H7 (cell line): ENCODE results near the gene MICA. TPM values are rescaled to one million over a fixed set of nuclear protein-coding genes. Genes with fewer than 3 reads are reported as not detected.
"Not testable (repeated sequence)": the region's sequence is repeated elsewhere in the genome, so short reads cannot be mapped to it uniquely, and the experiment has no call there.

ENCODE experiments used
- DNase-seq: peaks from one replicate; pipeline ENCODE4 v3.0.0; 2012
- H3K27me3 ChIP-seq: 2 replicates; pipeline ENCODE4 v1.6.0; 2011; ENCODE audit warnings: mild to moderate bottlenecking, low read length; ENCODE audit not compliant: control insufficient read depth, insufficient read depth
- H3K36me3 ChIP-seq: replicated peaks from 2 replicates; pipeline ENCODE4 v1.5.1; 2011; ENCODE audit warnings: low read length; ENCODE audit not compliant: control insufficient read depth, insufficient read depth
- H3K4me3 ChIP-seq: 2 replicates; pipeline ENCODE4 v1.5.1; 2011; ENCODE audit warnings: low read depth, mild to moderate bottlenecking, control low read depth, low read length, moderate library complexity; ENCODE audit not compliant: insufficient read depth
- total RNA-seq: library from RNA; depleted of rRNA; stranded (reverse); fragments of >200 nt; shearing (Covaris generic); gene quantifications from 2 replicates; pipeline ENCODE4 v1.2.3, GENCODE V29; 2014

Gene MICA
- total RNA-seq, 1 experiment from 2014 or later, result 14.7 TPM

DNA sequence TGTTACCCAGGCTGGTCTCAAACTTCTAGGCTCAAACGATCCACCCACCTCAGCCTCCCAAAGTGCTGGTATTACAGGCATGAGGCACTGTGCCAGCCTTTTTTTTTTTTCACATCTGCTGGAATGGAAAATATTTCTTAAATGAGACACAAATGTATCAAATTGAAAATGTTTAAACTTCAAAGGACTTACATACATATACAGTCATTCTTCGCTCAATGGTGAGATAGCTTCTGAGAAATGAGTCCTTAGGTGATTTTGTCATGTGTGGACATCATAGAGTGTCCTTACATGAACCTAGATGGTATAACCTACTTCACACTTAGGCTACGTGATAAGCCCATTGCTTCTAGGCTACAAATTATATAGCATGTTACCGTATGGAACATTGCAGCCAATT, 43.1 kb downstream of the MICA start:
- DNase-seq, result no peak
- H3K4me3 ChIP-seq, result no peak overlapping the region
- no peaks in the 10 kb centered on the region for H3K36me3 ChIP-seq
- H3K27me3 ChIP-seq, result peaks cover under 1% of the 10 kb centered on the region

DNA sequence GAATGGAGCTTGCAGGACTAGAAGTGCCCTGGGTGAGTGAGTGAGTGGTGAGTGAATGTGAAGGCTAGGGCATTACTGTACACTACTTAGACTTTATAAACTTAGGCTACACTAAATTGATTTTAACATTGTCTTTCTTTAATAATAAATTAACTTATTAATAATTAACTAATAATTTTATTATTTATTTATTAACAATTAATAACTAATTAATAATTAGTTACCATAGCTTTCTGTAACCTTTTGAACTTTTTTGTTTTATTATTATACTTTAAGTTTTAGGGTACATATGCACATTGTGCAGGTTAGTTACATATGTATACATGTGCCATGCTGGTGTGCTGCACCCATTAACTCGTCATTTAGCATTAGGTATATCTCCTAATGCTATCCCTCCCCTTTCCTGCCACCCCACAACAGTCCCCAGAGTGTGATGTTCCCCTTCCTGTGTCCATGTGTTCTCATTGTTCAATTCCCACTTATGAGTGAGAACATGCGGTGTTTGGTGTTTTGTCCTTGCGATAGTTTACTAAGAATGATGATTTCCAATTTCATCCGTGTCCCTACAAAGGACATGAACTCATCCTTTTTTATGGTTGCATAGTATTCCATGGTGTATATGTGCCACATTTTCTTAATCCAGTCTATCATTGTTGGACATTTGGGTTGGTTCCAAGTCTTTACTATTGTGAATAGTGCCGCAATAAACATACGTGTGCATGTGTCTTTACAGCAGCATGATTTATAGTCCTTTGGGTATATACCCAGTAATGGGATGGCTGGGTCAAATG, 43.8 kb downstream of the MICA start:
- DNase-seq, H3K36me3 ChIP-seq, H3K27me3 ChIP-seq, H3K4me3 ChIP-seq: not testable (repeated sequence)

DNA sequence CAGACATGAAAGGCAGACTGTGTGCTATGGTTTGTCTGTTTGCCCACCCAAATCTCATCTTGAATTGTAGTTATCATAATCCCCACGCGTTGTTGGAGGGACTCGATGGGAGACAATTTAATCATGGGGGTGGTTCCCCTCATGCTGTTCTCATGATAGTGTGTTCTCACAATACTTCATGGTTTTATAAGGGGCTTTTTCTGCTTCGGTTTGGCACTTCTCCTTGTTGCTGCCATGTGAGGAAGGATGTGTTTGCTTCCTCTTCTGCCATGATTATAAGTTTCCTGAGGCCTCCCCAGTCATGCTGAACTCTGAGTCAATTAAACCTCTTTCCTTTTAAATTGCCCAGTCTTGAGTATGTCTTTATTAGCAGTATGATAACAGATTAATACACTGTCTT, 47.4 kb downstream of the MICA start:
- Histone ChIP-seq H3K27me3 (no peaks in the 10 kb centered on the region), H3K4me3 (no peak overlapping the region), H3K36me3 (no peaks in the 10 kb centered on the region)
- DNase-seq, result no peak

DNA sequence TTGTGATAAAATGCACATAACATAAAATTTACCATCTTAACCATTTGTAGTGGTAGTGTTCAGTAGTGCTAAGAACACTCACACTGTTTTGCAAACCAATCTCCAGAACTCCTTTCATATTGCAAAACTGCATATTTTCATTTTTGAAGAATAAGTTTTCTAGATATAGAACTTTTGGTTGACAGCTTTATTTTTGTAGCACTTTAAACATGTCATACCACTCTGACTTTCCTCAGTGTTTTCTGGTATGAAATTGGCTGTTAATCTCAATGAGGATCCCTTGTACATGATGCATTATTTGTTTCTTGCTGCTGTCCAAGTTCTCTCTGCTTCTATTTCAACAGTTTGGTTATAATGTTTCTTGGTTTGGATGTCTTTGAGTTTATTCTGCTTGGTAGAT, 49.5 kb downstream of the MICA start:
- H3K4me3 ChIP-seq, result no peak overlapping the region
- no peaks in the 10 kb centered on the region for H3K36me3 ChIP-seq
- no peak for DNase-seq
- H3K27me3 ChIP-seq, result no peaks in the 10 kb centered on the region

DNA sequence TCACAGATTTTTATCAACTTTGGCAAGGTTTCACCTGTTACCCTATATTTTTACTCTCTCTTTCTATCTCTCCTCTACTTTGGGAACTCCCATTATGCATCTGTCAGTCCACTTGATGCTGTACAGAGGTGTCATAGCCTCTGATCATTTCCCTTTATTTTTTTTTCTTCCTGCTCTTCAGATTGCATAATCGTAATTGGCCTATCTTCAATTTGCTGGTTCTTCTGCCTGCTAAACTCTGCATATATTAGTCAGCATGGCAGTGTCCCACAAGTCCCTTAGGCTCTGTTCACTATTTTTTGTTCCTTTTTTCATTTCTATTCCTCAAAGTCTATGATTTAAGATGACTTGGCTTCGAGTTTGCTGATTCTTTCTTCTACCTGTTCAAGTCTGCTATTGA, 49.9 kb downstream of the MICA start:
- no peaks in the 10 kb centered on the region for H3K36me3 ChIP-seq
- H3K27me3 ChIP-seq, result no peaks in the 10 kb centered on the region
- DNase-seq, result no peak
- H3K4me3 ChIP-seq, result no peak overlapping the region

DNA sequence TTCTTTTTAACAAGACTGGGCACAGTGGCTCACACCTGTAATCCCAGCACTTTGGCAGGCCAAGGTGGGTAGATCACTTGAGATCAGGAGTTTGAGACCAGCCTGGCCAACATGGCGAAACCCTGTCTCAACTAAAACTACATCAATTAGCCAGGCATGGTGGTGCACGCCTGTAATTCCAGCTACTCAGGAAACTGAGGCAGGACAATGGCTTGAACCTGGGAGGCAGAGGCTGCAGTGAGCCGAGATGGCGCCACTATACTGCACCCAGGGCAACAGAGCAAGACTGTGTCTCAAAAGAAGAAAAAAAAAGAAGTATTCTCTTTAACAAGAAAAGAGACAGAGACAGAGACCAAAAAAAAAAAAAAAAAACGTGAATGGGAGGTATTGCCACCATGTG, 56.5 kb downstream of the MICA start:
- H3K4me3 ChIP-seq, H3K36me3 ChIP-seq, DNase-seq: not testable (repeated sequence)
- peaks cover 11% of the 10 kb centered on the region for H3K27me3 ChIP-seq

DNA sequence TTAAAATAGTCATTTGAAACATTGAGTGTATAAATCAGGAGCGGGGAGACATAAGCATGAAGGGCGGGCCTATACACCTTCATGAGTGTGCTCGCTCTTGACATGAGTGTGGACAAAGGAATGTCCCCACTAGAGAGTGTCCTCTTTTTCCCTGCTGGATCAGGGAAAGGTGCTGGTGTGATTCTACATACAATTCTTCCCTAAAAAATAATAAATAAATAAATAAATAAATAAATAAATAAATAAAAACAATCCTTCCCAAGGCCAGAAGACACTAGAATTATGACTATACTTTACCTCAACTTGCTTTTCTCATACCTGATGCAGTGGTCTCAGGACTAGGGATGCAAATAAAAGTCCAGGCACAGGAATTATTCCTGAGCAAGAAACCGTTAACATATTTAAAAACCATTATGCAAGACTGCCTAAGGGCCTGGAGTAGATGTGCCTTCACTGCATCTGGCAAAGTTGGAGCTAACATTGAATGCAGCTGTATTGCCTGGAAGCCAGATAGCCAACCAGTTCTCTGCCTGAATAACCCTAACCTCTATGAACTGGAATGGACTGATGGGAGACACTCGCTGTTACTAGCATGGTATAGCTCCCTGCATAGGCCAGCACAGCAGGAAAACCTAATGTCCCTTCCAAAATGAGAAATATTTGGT, 57.1 kb downstream of the MICA start:
- H3K36me3 ChIP-seq, result no peaks in the 10 kb centered on the region
- no peak for DNase-seq
- H3K4me3 ChIP-seq, result no peak overlapping the region
- peaks cover 12% of the 10 kb centered on the region for H3K27me3 ChIP-seq

DNA sequence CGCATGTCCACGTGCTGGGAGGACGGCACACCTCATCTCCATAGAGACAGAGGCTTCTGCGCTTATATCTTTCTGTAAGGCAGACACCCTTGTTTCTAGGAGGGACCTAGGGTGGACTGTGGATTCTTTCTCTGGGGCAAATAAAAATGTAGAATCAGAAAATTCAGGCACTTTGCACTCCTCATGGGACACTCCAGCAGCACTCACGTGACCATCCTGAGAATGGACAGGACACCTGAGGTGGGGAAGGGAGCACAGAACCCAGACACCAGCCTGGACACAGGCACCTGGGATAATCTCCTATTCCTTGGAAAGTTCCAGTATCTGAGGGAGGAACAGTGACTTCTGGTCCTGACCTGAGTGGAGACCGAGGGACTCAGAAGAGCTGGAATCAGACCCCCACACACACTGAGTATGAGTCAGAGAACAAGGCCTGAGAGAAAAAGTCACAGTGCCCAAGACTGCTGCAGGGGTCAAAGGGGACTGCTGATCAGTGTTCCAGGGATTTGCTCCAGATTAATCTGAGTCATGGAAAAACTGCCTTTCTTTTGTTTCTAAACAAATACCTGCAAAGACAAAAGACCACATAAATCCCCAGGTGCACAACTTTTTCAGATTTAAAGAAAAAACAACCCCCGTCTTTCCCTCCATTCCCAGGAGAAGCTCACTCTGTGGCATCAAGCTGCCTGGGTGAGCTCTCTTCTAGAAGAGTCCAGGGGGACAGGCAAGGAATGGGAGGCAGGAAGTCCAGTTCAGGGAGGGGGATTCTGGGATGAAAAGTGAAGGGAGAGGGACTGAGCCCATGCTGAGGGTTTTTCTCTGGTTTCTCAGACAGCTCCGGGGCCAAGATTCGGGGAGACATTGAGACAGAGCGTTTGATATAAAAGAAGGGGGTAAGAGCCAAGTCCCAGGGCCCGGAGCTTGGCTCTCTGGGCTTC, 58.9 kb downstream of the MICA start:
- H3K27me3 ChIP-seq, result peaks cover 12% of the 10 kb centered on the region
- no peak for DNase-seq
- H3K36me3 ChIP-seq, result no peaks in the 10 kb centered on the region
- no peak overlapping the region for H3K4me3 ChIP-seq

DNA sequence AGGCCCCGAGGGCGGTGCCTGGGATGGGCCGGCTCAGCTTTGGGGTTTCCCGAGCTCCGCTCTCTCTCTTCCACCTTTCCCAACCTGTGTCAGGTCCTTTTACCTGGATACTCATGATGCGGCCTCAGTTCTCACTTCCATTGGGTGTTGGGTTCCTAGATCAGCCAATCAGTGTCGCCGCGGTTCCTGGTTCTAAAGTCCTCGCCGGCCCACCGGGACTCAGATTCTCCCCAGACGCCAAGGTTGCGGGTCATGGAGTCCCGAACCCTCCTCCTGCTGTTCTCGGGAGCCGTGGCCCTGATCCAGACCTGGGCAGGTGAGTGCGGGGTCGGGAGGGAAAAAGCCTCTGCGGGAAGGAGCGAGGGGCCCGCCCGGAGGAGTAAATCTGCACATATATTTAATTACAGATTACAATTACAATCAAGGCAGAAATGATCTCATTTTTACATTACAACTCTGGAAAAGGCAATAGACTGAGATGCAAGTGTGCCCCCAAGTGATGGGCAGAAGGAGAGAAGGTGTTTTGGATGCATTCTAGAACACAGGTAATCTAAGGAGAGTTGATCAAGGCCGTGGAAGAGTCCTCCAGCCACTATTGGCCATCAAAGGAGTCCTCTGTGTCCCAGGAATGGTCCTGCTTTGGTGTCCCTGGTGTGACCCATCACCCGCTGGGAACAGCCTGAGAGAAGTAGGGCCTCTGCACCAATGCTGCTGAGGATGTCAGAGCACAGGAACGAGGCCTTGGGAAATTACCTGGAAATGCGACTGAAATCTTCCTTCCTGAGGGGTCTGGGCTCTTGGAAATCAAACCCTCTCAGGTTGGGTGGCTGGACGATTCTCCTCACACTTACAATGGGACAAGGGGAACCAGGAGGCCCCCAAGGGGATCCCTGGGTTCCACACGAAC, 59.8 kb downstream of the MICA start:
- Histone ChIP-seq H3K27me3 (peaks cover 12% of the 10 kb centered on the region), H3K4me3 (peak overlapping the region; percentile 19)

DNA sequence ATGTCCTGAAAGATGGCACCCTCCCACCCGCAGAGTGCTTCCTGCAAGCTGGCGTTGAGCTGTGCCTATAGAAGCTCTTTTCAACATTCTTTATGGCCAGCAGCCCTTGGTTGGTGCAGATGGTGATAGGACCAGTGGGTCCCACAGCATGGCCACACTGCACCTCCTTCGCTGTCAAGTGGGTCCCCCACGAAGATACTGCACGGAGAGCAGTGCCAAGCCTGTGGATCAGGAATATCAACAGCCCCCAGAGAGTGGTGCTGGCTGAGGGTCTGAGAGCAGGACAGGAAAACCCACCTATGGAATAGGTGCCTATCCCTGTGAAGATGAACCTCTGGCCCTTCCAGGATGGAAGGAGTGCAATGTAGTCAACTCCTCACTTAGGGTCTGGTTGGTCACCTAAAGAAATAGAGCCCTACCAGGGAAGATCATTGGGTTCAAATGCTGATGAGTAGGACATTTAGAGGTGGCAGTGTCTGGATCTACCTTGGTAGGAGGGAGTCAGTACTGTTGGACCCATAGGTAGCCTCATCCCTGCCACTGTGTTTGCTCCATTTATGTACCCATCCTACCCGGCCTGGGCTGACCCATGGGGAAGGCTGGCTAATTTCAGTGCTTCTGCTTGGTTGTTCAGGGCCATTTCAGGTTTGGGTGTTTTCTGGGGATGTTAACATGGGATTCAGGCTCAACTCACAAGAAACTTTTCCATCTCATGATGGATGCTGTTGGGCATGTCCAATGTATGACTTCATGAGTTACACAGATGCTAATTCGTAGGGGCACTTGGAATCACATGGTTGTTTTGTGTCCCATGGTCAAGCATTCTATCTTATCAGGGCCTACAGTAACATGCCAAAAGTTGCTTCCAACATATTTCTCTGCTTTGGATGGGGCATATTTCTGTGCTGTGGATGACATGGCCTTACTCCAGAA, 61.1 kb downstream of the MICA start:
- no peak for DNase-seq
- Histone ChIP-seq H3K27me3 (peaks cover 12% of the 10 kb centered on the region), H3K36me3 (no peaks in the 10 kb centered on the region), H3K4me3 (no peak overlapping the region)

More for the DNA sequence above, 59.8 kb downstream of the MICA start:
- no peaks in the 10 kb centered on the region for H3K36me3 ChIP-seq
- peak; percentile 95 for DNase-seq
